Liver (tissue), 9 donors: ENCODE measurements around the gene PEX5. TPM values are rescaled to one million over a fixed set of nuclear protein-coding genes. Genes with fewer than 3 reads are reported as not detected.

Experiments used
- DNase-seq: peaks from one replicate; pipeline ENCODE4 v3.0.0-alpha.2; 2017; ENCODE audit warnings: low spot score
- H3K27ac ChIP-seq, 2 donors: one replicate each; pipeline ENCODE4 v1.7.0; 2013; ENCODE audit warnings: inconsistent platforms in 2 of 2, low read length in 2 of 2, control low read depth in 1 of 2, low read depth in 1 of 2, mild to moderate bottlenecking in 1 of 2
- H3K27me3 ChIP-seq, 4 donors: one replicate each; pipeline versions ENCODE4 v1.6.1 to v1.7.0; 2013; ENCODE audit warnings: low read length in 3 of 4, inconsistent platforms in 1 of 4, mild to moderate bottlenecking in 1 of 4, moderate library complexity in 1 of 4; ENCODE audit not compliant: control insufficient read depth in 4 of 4, insufficient read depth in 4 of 4
- H3K36me3 ChIP-seq, 4 donors: one replicate each; pipeline versions ENCODE4 v1.6.1 to v1.7.0; 2013; ENCODE audit warnings: low read length in 3 of 4, mild to moderate bottlenecking in 3 of 4, low read depth in 1 of 4, moderate library complexity in 1 of 4; ENCODE audit not compliant: control insufficient read depth in 4 of 4, insufficient read depth in 3 of 4
- H3K4me1 ChIP-seq, 4 donors: one replicate each; pipeline versions ENCODE4 v1.6.1 to v1.7.0; 2013; ENCODE audit warnings: low read length in 3 of 4, mild to moderate bottlenecking in 3 of 4, moderate library complexity in 1 of 4; ENCODE audit not compliant: control insufficient read depth in 4 of 4, insufficient read depth in 4 of 4
- H3K4me3 ChIP-seq, 3 donors: one replicate each; pipeline versions ENCODE4 v1.6.1 to v1.7.0; 2013; ENCODE audit warnings: low read length in 3 of 3, control low read depth in 1 of 3, low read depth in 1 of 3, mild to moderate bottlenecking in 1 of 3
- H3K9ac ChIP-seq, 2 donors: one replicate each; pipeline ENCODE4 v1.7.0; 2013; ENCODE audit warnings: low read length in 2 of 2, mild to moderate bottlenecking in 2 of 2, moderate library complexity in 2 of 2, control low read depth in 1 of 2, low read depth in 1 of 2
- H3K9me3 ChIP-seq, 4 donors: one replicate each; pipeline versions ENCODE4 v1.6.1 to v1.7.0; 2013; ENCODE audit warnings: low read length in 3 of 4; ENCODE audit not compliant: control insufficient read depth in 4 of 4
- EGR1 ChIP-seq, 2 donors: IDR thresholded peaks; 2 replicates each; pipeline ENCODE4 v1.6.1; 2016 to 2018; ENCODE audit warnings: antibody characterized with exemption in 2 of 2, low read depth in 2 of 2
- FOXA1 ChIP-seq: IDR thresholded peaks from 2 replicates; pipeline ENCODE4 v1.6.1; 2016; ENCODE audit warnings: antibody characterized with exemption
- GABPA ChIP-seq, 2 donors: IDR thresholded peaks in 1 of 2; conservative IDR thresholded peaks in 1 of 2; 2 replicates each; pipeline ENCODE4 v1.6.1; 2016; ENCODE audit warnings: antibody characterized with exemption in 2 of 2, mild to moderate bottlenecking in 1 of 2, moderate library complexity in 1 of 2
- HNF4A ChIP-seq, 2 donors: conservative IDR thresholded peaks; 2 replicates each; pipeline ENCODE4 v1.6.1; 2016; ENCODE audit warnings: antibody characterized with exemption in 2 of 2, mild to moderate bottlenecking in 2 of 2
- RXRA ChIP-seq, 2 donors: IDR thresholded peaks; 2 replicates each; pipeline ENCODE4 v1.6.1; 2017 to 2018; ENCODE audit warnings: antibody characterized with exemption in 2 of 2, mild to moderate bottlenecking in 1 of 2
- SP1 ChIP-seq: IDR thresholded peaks from 2 replicates; pipeline ENCODE4 v1.6.1; 2018; ENCODE audit warnings: antibody characterized with exemption, mild to moderate bottlenecking
- TAF1 ChIP-seq: conservative IDR thresholded peaks from 2 replicates; pipeline ENCODE4 v1.6.1; 2016; ENCODE audit warnings: antibody characterized with exemption, mild to moderate bottlenecking
- YY1 ChIP-seq: IDR thresholded peaks from 2 replicates; pipeline ENCODE4 v1.6.1; 2016; ENCODE audit warnings: antibody characterized with exemption, mild to moderate bottlenecking
- WGBS: extraction: QIAGEN DNeasy Blood & Tissue Kit; methylation state at CpG from one replicate; pipeline ENCODE4 v1.1.7; 2013; 5-methylcytosine and 5-hydroxymethylcytosine counted together
- polyA plus RNA-seq, 2 donors: library from polyadenylated mRNA; stranded (reverse) in 1 of 2; unstranded in 1 of 2; fragments of 200-250 nt in 1 of 2; fragments of >200 nt in 1 of 2; fragmentation: Nextera tagmentation in 1 of 2; extraction: Ambion mirVana in 1 of 2; gene quantifications; one replicate each; pipeline versions ENCODE4 v1.2.1 to v1.2.3, GENCODE V29; 2013 to 2015
- total RNA-seq, 2 donors: library from RNA; depleted of rRNA; stranded (reverse); fragments of >200 nt; gene quantifications; one replicate each; pipeline ENCODE4 v1.2.3, GENCODE V29; 2014
- TF ChIP-seq, protein P1 (sequence below): IDR thresholded peaks from 2 replicates; pipeline ENCODE4 v1.6.1; 2016; ENCODE audit warnings: antibody characterized with exemption
- TF ChIP-seq, protein P2 (sequence below): IDR thresholded peaks from 2 replicates; pipeline ENCODE4 v1.6.1; 2016; ENCODE audit warnings: antibody characterized with exemption
- TF ChIP-seq, protein P3 (sequence below): IDR thresholded peaks from 2 replicates; pipeline ENCODE4 v1.6.1; 2016; ENCODE audit warnings: antibody characterized with exemption, mild to moderate bottlenecking
- donor health status: healthy.
- donor health status: healthy.
- donor health status: healthy.
- donor health status: healthy.
- donor health status: healthy.

Gene PEX5
- 10 to 100 TPM; 19.4 to 37.9 TPM for total RNA-seq
- polyA plus RNA-seq, result 10 to 100 TPM in 1 of 2 donors, 1 to 10 TPM in 1; 5.7 to 26.2 TPM

DNA sequence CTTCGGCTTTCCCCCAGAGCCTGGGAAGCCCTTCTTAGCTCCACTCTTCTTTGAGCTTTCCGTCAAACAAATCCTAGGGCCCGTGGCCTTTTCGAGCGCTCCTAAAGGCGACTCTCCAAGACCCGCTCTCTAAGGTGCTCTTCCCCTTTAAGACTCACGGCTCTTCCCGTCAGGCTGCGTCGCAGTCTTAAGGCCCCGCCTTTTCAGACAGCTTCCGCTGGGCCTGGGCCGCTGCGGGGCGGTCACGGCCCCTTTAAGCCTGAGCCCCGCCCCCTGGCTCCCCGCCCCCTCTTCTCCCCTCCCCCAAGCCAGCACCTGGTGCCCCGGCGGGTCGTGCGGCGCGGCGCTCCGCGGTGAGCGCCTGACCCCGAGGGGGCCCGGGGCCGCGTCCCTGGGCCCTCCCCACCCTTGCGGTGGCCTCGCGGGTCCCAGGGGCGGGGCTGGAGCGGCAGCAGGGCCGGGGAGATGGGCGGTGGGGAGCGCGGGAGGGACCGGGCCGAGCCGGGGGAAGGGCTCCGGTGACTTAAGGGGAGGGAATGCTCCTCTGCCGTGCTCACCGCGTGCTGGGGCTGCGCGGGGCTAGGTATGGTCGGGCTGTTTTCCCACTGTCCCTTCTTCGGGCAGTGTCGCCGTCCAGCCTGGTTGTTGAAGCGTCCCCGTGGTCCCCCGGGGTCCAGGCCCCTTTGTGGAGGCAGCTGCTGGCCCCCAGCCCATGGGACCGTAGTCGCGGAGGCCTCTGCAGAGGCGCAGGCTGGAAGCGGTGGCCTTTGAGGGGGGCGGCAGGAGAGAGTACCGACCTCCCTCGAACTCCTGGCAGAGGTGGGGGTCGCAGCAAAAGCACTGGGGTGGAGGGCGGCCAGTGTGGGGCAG lies at the start of gene PEX5:
Gene PEX5, plus strand, starts transcription at position 289 of the 870 bp plus-strand sequence. CDS start 692 bp downstream, outside the sequence.
- Histone ChIP-seq H3K36me3 (peaks cover 1 to 20% (median 8%) of the 10 kb centered on the region in 4 donors), H3K4me1 (peaks cover 0 to 25% (median 20%) of the 10 kb centered on the region in 4 donors), H3K27ac (peak within 1 kb of the TSS; percentile 72 to 82), H3K4me3 (peak within 1 kb of the TSS; percentile 83 to 96 (median 90)), H3K9ac (peak within 1 kb of the TSS; percentile 66 to 86), H3K27me3 (no peaks in the 10 kb centered on the region), H3K9me3 (no peaks in the 10 kb centered on the region)
- TF ChIP-seq EGR1 (IDR thresholded peaks at IDR 0.05; ENCODE audit: low read depth in 2 of 2) (no peak), FOXA1 (no peak), RXRA (IDR thresholded peaks at IDR 0.05) (peak in 1 of 2 donors; percentile 23), YY1 (no peak), SP1 (peak; percentile 21), GABPA (IDR thresholded peaks at IDR 0.05 in 1 of 2, conservative IDR thresholded peaks at IDR 0.05 in 1 of 2) (peak; percentile 44 to 82)
- TF ChIP-seq, protein P1, sequence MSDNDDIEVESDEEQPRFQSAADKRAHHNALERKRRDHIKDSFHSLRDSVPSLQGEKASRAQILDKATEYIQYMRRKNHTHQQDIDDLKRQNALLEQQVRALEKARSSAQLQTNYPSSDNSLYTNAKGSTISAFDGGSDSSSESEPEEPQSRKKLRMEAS, result peak; percentile 99
- TF ChIP-seq, protein P2, sequence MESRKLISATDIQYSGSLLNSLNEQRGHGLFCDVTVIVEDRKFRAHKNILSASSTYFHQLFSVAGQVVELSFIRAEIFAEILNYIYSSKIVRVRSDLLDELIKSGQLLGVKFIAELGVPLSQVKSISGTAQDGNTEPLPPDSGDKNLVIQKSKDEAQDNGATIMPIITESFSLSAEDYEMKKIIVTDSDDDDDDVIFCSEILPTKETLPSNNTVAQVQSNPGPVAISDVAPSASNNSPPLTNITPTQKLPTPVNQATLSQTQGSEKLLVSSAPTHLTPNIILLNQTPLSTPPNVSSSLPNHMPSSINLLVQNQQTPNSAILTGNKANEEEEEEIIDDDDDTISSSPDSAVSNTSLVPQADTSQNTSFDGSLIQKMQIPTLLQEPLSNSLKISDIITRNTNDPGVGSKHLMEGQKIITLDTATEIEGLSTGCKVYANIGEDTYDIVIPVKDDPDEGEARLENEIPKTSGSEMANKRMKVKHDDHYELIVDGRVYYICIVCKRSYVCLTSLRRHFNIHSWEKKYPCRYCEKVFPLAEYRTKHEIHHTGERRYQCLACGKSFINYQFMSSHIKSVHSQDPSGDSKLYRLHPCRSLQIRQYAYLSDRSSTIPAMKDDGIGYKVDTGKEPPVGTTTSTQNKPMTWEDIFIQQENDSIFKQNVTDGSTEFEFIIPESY, result peak; percentile 14
- TF ChIP-seq, protein P3, sequence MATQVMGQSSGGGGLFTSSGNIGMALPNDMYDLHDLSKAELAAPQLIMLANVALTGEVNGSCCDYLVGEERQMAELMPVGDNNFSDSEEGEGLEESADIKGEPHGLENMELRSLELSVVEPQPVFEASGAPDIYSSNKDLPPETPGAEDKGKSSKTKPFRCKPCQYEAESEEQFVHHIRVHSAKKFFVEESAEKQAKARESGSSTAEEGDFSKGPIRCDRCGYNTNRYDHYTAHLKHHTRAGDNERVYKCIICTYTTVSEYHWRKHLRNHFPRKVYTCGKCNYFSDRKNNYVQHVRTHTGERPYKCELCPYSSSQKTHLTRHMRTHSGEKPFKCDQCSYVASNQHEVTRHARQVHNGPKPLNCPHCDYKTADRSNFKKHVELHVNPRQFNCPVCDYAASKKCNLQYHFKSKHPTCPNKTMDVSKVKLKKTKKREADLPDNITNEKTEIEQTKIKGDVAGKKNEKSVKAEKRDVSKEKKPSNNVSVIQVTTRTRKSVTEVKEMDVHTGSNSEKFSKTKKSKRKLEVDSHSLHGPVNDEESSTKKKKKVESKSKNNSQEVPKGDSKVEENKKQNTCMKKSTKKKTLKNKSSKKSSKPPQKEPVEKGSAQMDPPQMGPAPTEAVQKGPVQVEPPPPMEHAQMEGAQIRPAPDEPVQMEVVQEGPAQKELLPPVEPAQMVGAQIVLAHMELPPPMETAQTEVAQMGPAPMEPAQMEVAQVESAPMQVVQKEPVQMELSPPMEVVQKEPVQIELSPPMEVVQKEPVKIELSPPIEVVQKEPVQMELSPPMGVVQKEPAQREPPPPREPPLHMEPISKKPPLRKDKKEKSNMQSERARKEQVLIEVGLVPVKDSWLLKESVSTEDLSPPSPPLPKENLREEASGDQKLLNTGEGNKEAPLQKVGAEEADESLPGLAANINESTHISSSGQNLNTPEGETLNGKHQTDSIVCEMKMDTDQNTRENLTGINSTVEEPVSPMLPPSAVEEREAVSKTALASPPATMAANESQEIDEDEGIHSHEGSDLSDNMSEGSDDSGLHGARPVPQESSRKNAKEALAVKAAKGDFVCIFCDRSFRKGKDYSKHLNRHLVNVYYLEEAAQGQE, result peak; percentile 19
- DNase-seq, result peak; percentile 92
- WGBS, result under 1% methylated on average over 65 of the region's 68 CpGs

DNA sequence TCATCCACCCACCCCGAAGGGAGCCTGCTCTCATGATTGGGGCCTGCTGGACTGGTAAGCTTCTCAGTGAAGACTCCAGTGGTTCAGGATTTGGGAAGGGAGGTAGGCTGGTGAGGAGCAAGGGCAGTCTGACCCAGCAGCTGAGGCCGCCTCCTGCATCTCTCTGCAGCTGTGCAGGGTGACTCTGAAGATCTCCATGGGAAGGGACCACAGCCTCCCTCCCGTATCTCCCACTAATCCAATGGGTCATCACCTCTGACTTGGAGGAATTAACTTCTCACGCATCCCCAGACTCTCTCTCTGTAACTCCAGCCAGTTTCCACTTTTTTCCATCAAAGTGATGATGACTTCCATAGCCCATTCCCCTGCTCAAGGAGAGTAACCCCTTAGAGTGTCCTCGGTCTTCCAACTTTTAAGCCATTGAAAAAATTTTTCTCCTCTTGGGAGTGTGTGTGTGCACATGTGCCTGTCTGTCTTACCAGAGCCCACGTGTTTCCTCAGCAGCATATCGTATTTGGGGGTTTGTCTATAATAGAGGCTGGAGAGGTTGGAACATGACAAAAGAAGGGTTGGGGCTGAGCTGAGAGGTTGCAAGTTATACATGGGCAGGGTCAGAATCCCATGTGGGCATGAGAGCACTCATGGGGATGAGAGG lies 48.0 kb upstream of the PEX5 start:
- H3K36me3 ChIP-seq, result peaks cover 8 to 58% (median 20%) of the 10 kb centered on the region in 4 donors

More for the DNA sequence above, 48.0 kb upstream of the PEX5 start:
- WGBS, result 97% methylated on average over 7 of the region's 7 CpGs
- Histone ChIP-seq H3K9me3 (no peaks in the 10 kb centered on the region), H3K9ac (no peak overlapping the region), H3K27ac (no peak overlapping the region), H3K27me3 (no peaks in the 10 kb centered on the region), H3K4me1 (peaks cover 3 to 20% (median 11%) of the 10 kb centered on the region in 4 donors), H3K4me3 (no peak overlapping the region)
- TF ChIP-seq TAF1 (no peak), GABPA (IDR thresholded peaks at IDR 0.05 in 1 of 2, conservative IDR thresholded peaks at IDR 0.05 in 1 of 2) (no peak), RXRA (IDR thresholded peaks at IDR 0.05) (no peak), HNF4A (conservative IDR thresholded peaks at IDR 0.05) (no peak), EGR1 (IDR thresholded peaks at IDR 0.05; ENCODE audit: low read depth in 2 of 2) (no peak)
- no peak for DNase-seq
